ENCODE results near the gene CTNNA2. TPM values are rescaled to one million over a fixed set of nuclear protein-coding genes. Genes with fewer than 3 reads are reported as not detected.

Gene CTNNA2
- total and polyA plus RNA-seq, 2 of the 8 experiments (the other 6 are each of a cell fraction or from before 2014, with no cell fraction given): 3.9 to 9.0 TPM

- Histone ChIP-seq H3K14ac (ENCODE audit: insufficient read length) (no peak overlapping the region), H3K79me2 (ENCODE audit: control insufficient read depth in 1 of 2, insufficient read depth in 2 of 2, low read length in 2 of 2) (no peaks in the 10 kb centered on the region), H3K9ac (replicated peaks in 1 of 4; ENCODE audit: extremely low read depth in 1 of 4, low read depth in 3 of 4, low read length in 3 of 4) (no peak overlapping the region), H3K79me1 (ENCODE audit: low read depth, low read length) (no peaks in the 10 kb centered on the region), H3K23me2 (ENCODE audit: low read depth, low read length) (peaks cover 17% of the 10 kb centered on the region), H3K18ac (ENCODE audit: extremely low read depth, low read length) (peak overlapping the region; percentile 55), H3K9me3 (ENCODE audit: insufficient read depth in 2 of 2, low read depth in 1 of 2, low read length in 1 of 2) (no peaks in the 10 kb centered on the region), H3K27ac (ENCODE audit: low read depth, low read length) (no peak overlapping the region), H2BK120ac (replicated peaks; ENCODE audit: low read depth, low read length) (no peak overlapping the region), H3K23ac (ENCODE audit: insufficient read length) (no peak overlapping the region), H4K20me1 (replicated peaks in 1 of 2; ENCODE audit: control insufficient read depth in 1 of 2, insufficient read depth in 2 of 2, low read length in 2 of 2) (no peaks in the 10 kb centered on the region), H3K4ac (replicated peaks; ENCODE audit: insufficient read length, low read depth, low read length) (no peak overlapping the region), H3K4me1 (replicated peaks in 1 of 4; ENCODE audit: control insufficient read depth in 3 of 4, insufficient read depth in 4 of 4, low read length in 3 of 4) (peaks cover 16 to 39% (median 28%) of the 10 kb centered on the region in 4 experiments), H3K27me3 (replicated peaks in 1 of 4; ENCODE audit: control insufficient read depth in 3 of 4, extremely low read depth in 1 of 4, insufficient read depth in 3 of 4, low read length in 3 of 4) (peaks cover 17 to 34% (median 30%) of the 10 kb centered on the region in 4 experiments), H3K36me3 (ENCODE audit: control insufficient read depth in 2 of 4, insufficient read depth in 4 of 4, low read length in 3 of 4) (no peaks in the 10 kb centered on the region), H2BK12ac (ENCODE audit: low read depth, low read length) (no peak overlapping the region), H3K4me2 (ENCODE audit: insufficient read depth in 1 of 2, low read depth in 2 of 2, low read length in 2 of 2) (peak overlapping the region; percentile 55 to 81; a peak in 3 of 4 replicates), H4K91ac (replicated peaks; ENCODE audit: insufficient read length, low read length) (no peak overlapping the region), H2AK5ac (ENCODE audit: low read depth, low read length) (no peak overlapping the region), H4K8ac (ENCODE audit: extremely low read depth, insufficient read depth, low read length) (no peak overlapping the region), H3K4me3 (ENCODE audit: extremely low read depth in 1 of 4, insufficient read depth in 2 of 4, low read depth in 3 of 4, low read length in 4 of 4) (peak overlapping the region in 1 of 4 experiments; percentile 60; a peak in 1 of 8 replicates), H4K5ac (ENCODE audit: insufficient read length, low read depth, low read length) (no peak overlapping the region), H2AFZ (ENCODE audit: low read length) (no peak overlapping the region), H3K56ac (replicated peaks; ENCODE audit: insufficient read length, low read depth, low read length) (no peak overlapping the region), H2BK15ac (ENCODE audit: low read length) (no peak overlapping the region), H2BK20ac (ENCODE audit: low read length) (no peak overlapping the region), H2BK5ac (ENCODE audit: low read depth, low read length) (no peak overlapping the region)
- WGBS, 2 experiments (ENCODE audit: extremely low coverage in 1 of 2, insufficient coverage in 1 of 2, insufficient read length in 1 of 2, insufficient replicate concordance in 2 of 2, low coverage in 1 of 2, low lambda C conversion rate in 2 of 2, missing lambda C conversion rate in 1 of 2): 30% methylated on average over 3 of the region's 3 CpGs; no CpG with 5 or more reads in 1 of the 2 experiments
- ChIA-PET POLR2A (ENCODE audit: partially characterized antibody) (no interaction called here), CTCF (ENCODE audit: partially characterized antibody) (interaction anchor here (0.7 to 1.9 kb wide), 7 partner anchors 9 to 364 kb away, joined by 3 to 9 read pairs (median 5); no protein-coding TSS in a partner anchor)
- no peak for FAIRE-seq
- DNase-seq (ENCODE audit: low read depth in 1 of 2, low spot score in 2 of 2): no peak
- TF ChIP-seq E2F6 (IDR thresholded peaks at IDR 0.05) (no peak), TAF7 (optimal IDR thresholded peaks at IDR 0.05; ENCODE audit: borderline replicate concordance, low read depth, low read length) (no peak), CTBP2 (IDR thresholded peaks at IDR 0.05; ENCODE audit: borderline replicate concordance, insufficient read depth, insufficient read length, low read length) (no peak), TEAD4 (IDR thresholded peaks at IDR 0.05; ENCODE audit: low read depth, low read length) (no peak), CEBPB (IDR thresholded peaks at IDR 0.05; ENCODE audit: low read depth, low read length) (no peak), SRF (IDR thresholded peaks at IDR 0.05; ENCODE audit: low read depth, low read length) (no peak), SIRT6 (IDR thresholded peaks at IDR 0.05; ENCODE audit: low read length) (no peak), MAX (IDR thresholded peaks at IDR 0.05) (no peak), RNF2 (IDR thresholded peaks at IDR 0.05; ENCODE audit: borderline replicate concordance, low read depth, low read length, missing control alignments, poor library complexity, severe bottlenecking) (no peak), EGR1 (IDR thresholded peaks at IDR 0.05; ENCODE audit: borderline replicate concordance, low read depth, low read length) (no peak), NANOG (IDR thresholded peaks at IDR 0.05; ENCODE audit: insufficient read depth, low read depth, low read length, poor library complexity, severe bottlenecking) (no peak), GABPA (IDR thresholded peaks at IDR 0.05; ENCODE audit: borderline replicate concordance, insufficient read depth, low read length) (no peak)
These were observed 786.1 kb downstream of the CTNNA2 start for GRCh38 chr2:80298954-80299353.

All from H1 (cell line).